CD4-positive, alpha-beta T cell treated with Interleukin-4 for 4 hours (primary cell): ENCODE results near the gene RORB.

Source experiments
- DNase-seq: peaks from one replicate; pipeline ENCODE4 v3.0.0-alpha.2; 2020

RORB gene

GRCh38 chr9:74721696-74722660 is 224.8 kb downstream of the RORB start:
- DNase-seq, result no peak

GRCh38 chr9:74724317-74724716 is 227.2 kb downstream of the RORB start:
- no peak for DNase-seq

GRCh38 chr9:74726581-74726980 is 229.4 kb downstream of the RORB start:
- DNase-seq, result no peak

- no peak for DNase-seq
Observed at GRCh38 chr9:74728176-74728575, 231.0 kb downstream of the RORB start.

- no peak for DNase-seq
Observed at GRCh38 chr9:74729136-74729695, 232.1 kb downstream of the RORB start.

GRCh38 chr9:74735761-74736160 is 238.6 kb downstream of the RORB start:
- no peak for DNase-seq

- DNase-seq, result no peak
Observed at GRCh38 chr9:74736646-74737045, 239.5 kb downstream of the RORB start.

- no peak for DNase-seq
Observed at GRCh38 chr9:74742191-74742790, 245.2 kb downstream of the RORB start.
